T-helper 17 cell (primary cell): ENCODE results near the gene PPIA. TPM values are rescaled to one million over a fixed set of nuclear protein-coding genes. Genes with fewer than 3 reads are reported as not detected.
A peak's percentile ranks its signal among the peaks of the same experiment; 100 is the strongest.
"Not testable (repeated sequence)": the region's sequence is repeated elsewhere in the genome, so short reads cannot be mapped to it uniquely, and the experiment has no call there.

Experiments
- ATAC-seq: fragments of 150-1000 bp; cut with Tn5 transposase; 2 replicates; pipeline ENCODE4 v1.10.0; 2021; ENCODE audit warnings: mild to moderate bottlenecking, moderate library complexity
- DNase-seq, 3 donors: peaks; one replicate each; pipeline versions ENCODE4 v3.0.0 to v3.0.0-alpha.2; 2020 to 2021
- H3K9me3 ChIP-seq: one replicate; pipeline ENCODE4 v1.7.0; 2013; ENCODE audit warnings: low read length, mild to moderate bottlenecking; ENCODE audit not compliant: control insufficient read depth, poor library complexity, severe bottlenecking
- H3K27ac Mint-ChIP-seq: one replicate; pipeline ENCODE4 v1.8.0; 2022; ENCODE audit warnings: mild to moderate bottlenecking, moderate library complexity, mixed read lengths
- H3K27me3 Mint-ChIP-seq: one replicate; pipeline ENCODE4 v1.8.0; 2022; ENCODE audit warnings: mixed read lengths
- H3K36me3 Mint-ChIP-seq: one replicate; pipeline ENCODE4 v1.8.0; 2022; ENCODE audit warnings: low read depth, mixed read lengths
- H3K4me1 Mint-ChIP-seq: one replicate; pipeline ENCODE4 v1.8.0; 2022; ENCODE audit warnings: mild to moderate bottlenecking, mixed read lengths
- H3K4me3 Mint-ChIP-seq: one replicate; pipeline ENCODE4 v1.8.0; 2022; ENCODE audit warnings: mild to moderate bottlenecking, moderate library complexity, mixed read lengths
- total RNA-seq, 4 donors: library from RNA in 2 of 4; stranded (reverse) in 2 of 4; gene quantifications; one replicate each; pipeline ENCODE4 v1.2.3 and lab custom pipeline; 2022 to 2026

The PPIA gene
- total RNA-seq, 2 donors from 2014 or later, result 691 to 692 TPM

- ATAC-seq (no peak), DNase-seq (no peak)
- peaks cover 8% of the 10 kb centered on the region for H3K36me3 Mint-ChIP-seq
- H3K27ac Mint-ChIP-seq, result peak overlapping the region; percentile 83
- H3K4me3 Mint-ChIP-seq, result no peak overlapping the region
- H3K27me3 Mint-ChIP-seq, result no peaks in the 10 kb centered on the region
- no peaks in the 10 kb centered on the region for H3K9me3 ChIP-seq
- peaks cover 18% of the 10 kb centered on the region for H3K4me1 Mint-ChIP-seq
These were observed 6.0 kb downstream of the PPIA start for GRCh38 chr7:44802418-44803025.

DNA sequence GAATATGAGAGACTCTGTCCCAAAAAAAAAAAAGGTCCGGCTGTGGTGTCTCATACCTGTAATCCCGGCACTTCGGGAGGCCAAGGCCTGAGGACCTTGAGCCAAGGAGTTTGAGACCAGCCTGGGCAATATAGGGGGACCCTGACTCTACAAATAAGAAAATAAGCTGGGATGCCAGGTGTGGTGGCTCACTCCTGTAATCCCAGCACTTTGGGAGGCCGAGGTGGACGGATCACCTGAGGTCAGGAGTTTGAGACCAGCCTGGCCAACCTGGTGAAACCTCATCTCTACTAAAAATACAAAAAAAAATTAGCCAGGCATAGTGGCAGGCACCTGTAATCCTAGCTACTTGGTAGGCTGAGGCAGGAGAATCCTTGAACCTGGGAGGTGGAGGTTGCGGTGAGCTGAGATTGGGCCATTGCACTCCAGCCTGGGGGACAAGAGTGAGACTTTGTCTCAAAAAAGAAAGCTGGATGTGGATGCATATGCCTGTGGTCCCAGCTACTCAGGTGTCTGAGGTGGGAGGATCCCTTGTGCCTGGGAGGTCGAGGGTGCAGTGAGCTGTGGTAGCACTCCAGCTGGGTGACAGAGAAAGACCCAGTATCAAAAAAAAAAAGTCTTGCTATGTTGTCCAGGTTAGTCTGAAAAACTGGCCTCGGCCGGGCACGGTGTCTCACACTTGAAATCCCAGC, 7.5 kb downstream of the PPIA start:
- not testable (repeated sequence) for ATAC-seq, H3K4me3 Mint-ChIP-seq, H3K27ac Mint-ChIP-seq

DNA sequence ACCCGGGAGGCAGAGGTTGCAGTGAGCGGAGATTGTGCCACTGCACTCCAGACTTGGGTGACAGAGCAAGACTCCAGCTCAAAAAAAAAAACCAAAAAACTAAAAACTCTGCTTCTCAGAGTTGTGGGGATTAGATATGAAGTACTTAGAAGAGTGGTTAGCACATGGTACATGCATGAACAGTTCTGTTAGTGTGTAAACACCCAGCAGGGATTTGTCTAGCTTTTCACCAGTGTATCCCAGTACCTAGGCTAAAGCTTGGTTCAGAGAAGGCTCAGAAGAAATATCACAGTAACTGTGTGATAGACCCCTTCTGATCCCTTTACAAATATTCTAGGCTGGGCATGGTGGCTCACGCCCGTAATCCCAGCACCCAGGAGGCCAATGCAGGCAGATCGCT, 9.5 kb downstream of the PPIA start:
- Mint-ChIP-seq H3K27ac (peak overlapping the region; percentile 86), H3K36me3 (peaks cover 2% of the 10 kb centered on the region), H3K27me3 (no peaks in the 10 kb centered on the region), H3K4me1 (peaks cover 4% of the 10 kb centered on the region), H3K4me3 (no peak overlapping the region)
- ATAC-seq, result peak; percentile 21
- no peaks in the 10 kb centered on the region for H3K9me3 ChIP-seq
- DNase-seq, result no peak

More for the DNA sequence above, 7.5 kb downstream of the PPIA start:
- H3K36me3 Mint-ChIP-seq, H3K27me3 Mint-ChIP-seq, H3K4me1 Mint-ChIP-seq, H3K9me3 ChIP-seq, DNase-seq: not testable (repeated sequence)

DNA sequence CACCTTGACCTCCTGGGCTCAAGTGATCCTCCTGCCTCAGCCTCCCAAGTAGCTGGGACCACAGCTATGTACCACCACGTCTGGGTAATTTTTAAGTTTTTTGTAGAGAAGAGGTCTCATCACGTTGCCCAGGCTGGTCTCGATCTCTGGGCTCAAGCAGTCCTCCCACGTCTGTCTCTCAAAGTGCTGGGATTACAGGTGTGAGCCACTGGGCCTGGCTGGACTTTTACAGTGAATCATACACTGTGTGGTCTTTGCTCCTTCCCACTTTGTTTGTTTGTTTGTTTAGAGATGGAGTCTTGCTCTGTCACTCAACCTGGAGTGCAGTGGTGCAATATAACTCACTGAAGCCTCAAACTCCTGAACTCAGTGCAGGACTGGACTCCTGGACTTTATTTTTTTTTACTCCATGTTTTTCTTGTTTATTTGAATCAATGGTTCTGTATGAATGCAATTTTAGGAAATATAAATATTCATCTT, 12.5 kb downstream of the PPIA start:
- Mint-ChIP-seq H3K27ac (peak overlapping the region; percentile 43), H3K4me1 (no peaks in the 10 kb centered on the region), H3K4me3 (no peak overlapping the region), H3K36me3 (no peaks in the 10 kb centered on the region), H3K27me3 (no peaks in the 10 kb centered on the region)
- ATAC-seq (no peak), DNase-seq (no peak)
- no peaks in the 10 kb centered on the region for H3K9me3 ChIP-seq

DNA sequence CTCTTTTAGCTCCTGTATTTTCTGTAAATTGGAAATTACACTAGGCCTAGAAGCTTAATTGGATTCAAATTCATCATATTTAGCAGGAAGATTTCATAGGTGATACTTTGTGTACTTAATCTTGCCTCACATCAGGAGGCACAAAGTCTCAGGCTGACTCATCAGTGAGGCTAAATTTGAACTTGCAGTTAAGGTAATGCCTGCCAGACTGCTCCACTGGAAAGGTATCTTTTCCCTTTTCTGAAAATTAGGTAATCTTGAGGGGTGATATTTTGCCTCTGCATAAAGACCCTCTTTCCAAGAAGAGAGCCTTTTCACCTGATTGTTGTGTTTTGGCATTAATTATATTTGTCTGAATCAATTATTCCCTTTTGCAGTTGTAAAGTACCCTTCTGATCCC, 14.6 kb downstream of the PPIA start:
- no peaks in the 10 kb centered on the region for H3K36me3 Mint-ChIP-seq
- H3K27me3 Mint-ChIP-seq, result no peaks in the 10 kb centered on the region
- H3K27ac Mint-ChIP-seq, result no peak overlapping the region
- DNase-seq (no peak), ATAC-seq (no peak)
- no peaks in the 10 kb centered on the region for H3K4me1 Mint-ChIP-seq
- H3K9me3 ChIP-seq, result no peaks in the 10 kb centered on the region
- no peak overlapping the region for H3K4me3 Mint-ChIP-seq

DNA sequence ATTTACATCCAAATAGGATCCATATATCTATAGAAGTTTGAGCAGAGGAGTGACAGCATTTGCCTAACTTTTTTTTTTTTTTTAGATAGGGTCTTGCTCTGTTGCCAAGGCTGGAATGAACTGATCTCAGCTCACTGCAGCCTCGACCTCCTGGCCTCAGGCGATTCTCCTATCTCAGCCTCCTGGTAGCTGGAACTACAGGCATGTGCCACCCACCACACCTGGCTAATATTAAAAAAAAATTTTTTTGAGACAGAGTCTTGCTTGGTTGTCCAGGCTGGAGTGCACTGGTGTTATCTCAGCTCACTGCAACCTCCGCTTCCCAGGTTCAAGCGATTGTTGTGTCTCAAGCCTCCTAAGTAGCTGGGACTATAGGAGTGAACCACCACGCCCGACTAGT, 15.1 kb downstream of the PPIA start:
- ATAC-seq, result no peak
- DNase-seq, result no peak
- H3K36me3 Mint-ChIP-seq, result no peaks in the 10 kb centered on the region
- no peaks in the 10 kb centered on the region for H3K27me3 Mint-ChIP-seq
- H3K4me1 Mint-ChIP-seq, result no peaks in the 10 kb centered on the region
- H3K27ac Mint-ChIP-seq, result peak overlapping the region; percentile 34
- no peaks in the 10 kb centered on the region for H3K9me3 ChIP-seq
- H3K4me3 Mint-ChIP-seq, result no peak overlapping the region

- H3K4me3 Mint-ChIP-seq, result no peak overlapping the region
- no peak overlapping the region for H3K27ac Mint-ChIP-seq
- DNase-seq (no peak), ATAC-seq (no peak)
- no peaks in the 10 kb centered on the region for H3K4me1 Mint-ChIP-seq
- H3K27me3 Mint-ChIP-seq, result no peaks in the 10 kb centered on the region
- H3K9me3 ChIP-seq, result no peaks in the 10 kb centered on the region
- no peaks in the 10 kb centered on the region for H3K36me3 Mint-ChIP-seq
These were observed 18.4 kb downstream of the PPIA start for GRCh38 chr7:44814919-44815318.

- peaks cover 10% of the 10 kb centered on the region for H3K4me1 Mint-ChIP-seq
- ATAC-seq (no peak), DNase-seq (no peak)
- peak overlapping the region; percentile 34 for H3K27ac Mint-ChIP-seq
- H3K36me3 Mint-ChIP-seq, result no peaks in the 10 kb centered on the region
- H3K27me3 Mint-ChIP-seq, result no peaks in the 10 kb centered on the region
- H3K9me3 ChIP-seq, result no peaks in the 10 kb centered on the region
- no peak overlapping the region for H3K4me3 Mint-ChIP-seq
These were observed 22.8 kb downstream of the PPIA start for GRCh38 chr7:44819292-44819691.

GRCh38 chr7:44823255-44823781, 26.8 kb downstream of the PPIA start:
- peaks cover 4% of the 10 kb centered on the region for H3K36me3 Mint-ChIP-seq
- ATAC-seq, result peak; percentile 7

GRCh38 chr7:44824894-44825526, 28.5 kb downstream of the PPIA start:
- Mint-ChIP-seq H3K27ac (peak overlapping the region; percentile 83), H3K4me1 (peaks cover 26% of the 10 kb centered on the region), H3K27me3 (no peaks in the 10 kb centered on the region), H3K36me3 (peaks cover 4% of the 10 kb centered on the region), H3K4me3 (peak overlapping the region; percentile 33)
- H3K9me3 ChIP-seq, result no peaks in the 10 kb centered on the region
- no peak for DNase-seq
- ATAC-seq, result peak; percentile 16

More at GRCh38 chr7:44823255-44823781, 26.8 kb downstream of the PPIA start:
- H3K9me3 ChIP-seq, result no peaks in the 10 kb centered on the region
- Mint-ChIP-seq H3K27me3 (no peaks in the 10 kb centered on the region), H3K4me1 (peaks cover 26% of the 10 kb centered on the region), H3K27ac (peak overlapping the region; percentile 83), H3K4me3 (peak overlapping the region; percentile 63)
- no peak for DNase-seq

DNA sequence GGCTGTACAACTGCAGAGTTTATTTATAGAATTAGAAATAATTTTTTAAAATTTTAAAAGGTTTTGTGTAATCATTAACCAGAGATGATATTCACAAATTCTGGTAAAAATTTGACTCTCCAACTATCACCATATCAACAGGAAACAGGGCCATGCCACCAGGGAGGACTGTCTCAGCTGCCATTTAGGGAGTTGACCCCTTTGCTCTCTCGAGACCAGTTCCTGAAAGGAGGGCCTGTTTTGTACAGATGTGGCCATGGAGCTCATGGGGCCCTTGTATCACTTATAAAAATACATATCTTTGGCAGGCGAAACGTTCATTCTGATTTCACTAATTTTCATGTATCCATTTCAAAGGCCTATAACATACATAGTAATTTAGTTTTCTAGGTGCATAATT, 31.1 kb downstream of the PPIA start:
- H3K4me1 Mint-ChIP-seq, result peaks cover 20% of the 10 kb centered on the region
- H3K36me3 Mint-ChIP-seq, result peaks cover 4% of the 10 kb centered on the region
- H3K9me3 ChIP-seq, result no peaks in the 10 kb centered on the region
- ATAC-seq, result no peak
- H3K27me3 Mint-ChIP-seq, result no peaks in the 10 kb centered on the region
- H3K27ac Mint-ChIP-seq, result peak overlapping the region; percentile 45
- H3K4me3 Mint-ChIP-seq, result no peak overlapping the region
- DNase-seq, result no peak

DNA sequence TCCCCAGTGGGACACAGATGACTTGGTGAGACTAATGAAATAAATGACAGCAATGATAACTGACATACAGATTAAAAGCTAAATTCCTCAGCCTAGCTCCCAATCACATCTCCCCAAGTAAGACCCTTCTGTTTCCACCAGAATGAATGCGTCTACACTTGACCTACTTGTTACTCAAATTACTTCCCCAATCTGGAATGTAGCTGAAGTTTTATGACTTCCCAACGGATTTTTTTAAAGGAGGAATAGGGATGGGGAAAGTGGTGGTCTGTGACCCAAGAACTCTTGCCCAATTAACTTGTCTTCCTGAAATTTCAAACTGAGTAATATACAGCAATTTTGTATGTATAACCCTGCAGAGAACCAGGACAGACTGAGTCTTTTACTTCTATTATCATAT, 42.3 kb downstream of the PPIA start:
- Mint-ChIP-seq H3K4me1 (peaks cover 25% of the 10 kb centered on the region), H3K27me3 (no peaks in the 10 kb centered on the region), H3K36me3 (peaks cover 6% of the 10 kb centered on the region), H3K27ac (peak overlapping the region; percentile 75), H3K4me3 (no peak overlapping the region)
- DNase-seq, result no peak
- no peaks in the 10 kb centered on the region for H3K9me3 ChIP-seq
- no peak for ATAC-seq

DNA sequence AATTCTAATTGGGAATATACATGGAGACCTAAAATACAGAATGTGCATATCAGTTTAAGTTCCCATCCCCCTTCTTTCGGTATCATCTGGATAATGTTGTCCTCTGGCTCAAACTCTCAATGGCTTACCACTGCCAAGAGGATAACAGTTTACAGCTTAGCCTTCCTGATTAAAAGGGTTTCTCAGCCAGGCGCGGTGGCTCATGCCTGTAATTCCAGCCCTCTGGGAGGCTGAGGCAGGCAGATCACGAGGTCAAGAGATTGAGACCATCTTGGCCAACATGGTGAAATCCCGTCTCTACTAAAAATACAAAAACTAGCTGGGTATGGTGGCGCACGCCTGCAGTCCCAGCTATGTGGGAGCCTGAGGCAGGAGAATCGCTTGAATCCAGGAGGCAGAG, 46.2 kb downstream of the PPIA start:
- not testable (repeated sequence) for ATAC-seq, H3K27me3 Mint-ChIP-seq, H3K9me3 ChIP-seq, H3K27ac Mint-ChIP-seq, H3K36me3 Mint-ChIP-seq, DNase-seq
- Mint-ChIP-seq H3K4me1 (peaks cover 42% of the 10 kb centered on the region), H3K4me3 (peak overlapping the region; percentile 60)
